Colonic mucosa (tissue), 4 donors: Measurements from ENCODE around the gene HOXD9. TPM values are rescaled to one million over a fixed set of nuclear protein-coding genes. Genes with fewer than 3 reads are reported as not detected.

Source experiments
- DNase-seq: peaks from one replicate; pipeline ENCODE4 v3.0.0-alpha.2; 2020
- H3K27ac ChIP-seq: fragments of 200-600 bp; one replicate; pipeline ENCODE4 v1.8.0; 2021
- H3K27me3 ChIP-seq: fragments of 200-600 bp; one replicate; pipeline ENCODE4 v1.8.0; 2021
- H3K36me3 ChIP-seq: fragments of 200-600 bp; one replicate; pipeline ENCODE4 v1.8.0; 2021
- H3K4me1 ChIP-seq: fragments of 200-600 bp; one replicate; pipeline ENCODE4 v1.8.0; 2021; ENCODE audit warnings: mild to moderate bottlenecking
- H3K4me3 ChIP-seq: fragments of 200-600 bp; one replicate; pipeline ENCODE4 v1.8.0; 2021
- H3K9ac ChIP-seq, 2 donors: one replicate each; pipeline ENCODE4 v1.7.0; 2013; ENCODE audit warnings: control low read depth in 2 of 2, low read depth in 2 of 2, low read length in 2 of 2
- H3K9me3 ChIP-seq: fragments of 200-600 bp; one replicate; pipeline ENCODE4 v1.8.0; 2021
- CTCF ChIP-seq: fragments of 200-600 bp; IDR thresholded peaks from one replicate; pipeline ENCODE4 v1.8.0; 2022; ENCODE audit warnings: antibody characterized with exemption, mild to moderate bottlenecking
- intact Hi-C: fragments of 100-400 bp; cut with DNase I; formaldehyde crosslinking; loops from one replicate; pipeline ENCODE4 v1.14.1; 2022
- total RNA-seq, 2 donors: library from RNA; stranded (reverse); fragmentation: NEBNext Ultra II Directional in 1 of 2; extraction: Animal tissue kit (Norgen Biotek cat#: 25700) in 1 of 2; gene quantifications; one replicate each; pipeline ENCODE4 v1.2.1, GENCODE V29; 2021
- donor health status: healthy.
- donor health status: DM: no; HTN: no; CAD: no.
- donor health status: DM: no; HTN: no; CAD: no.

The HOXD9 gene
- total RNA-seq, 2 donors from 2014 or later: 0.86 to 1.7 TPM

GRCh38 chr2:176124947-176125771 is 2.6 kb downstream of the HOXD9 start:
- Histone ChIP-seq H3K4me1 (no peaks in the 10 kb centered on the region), H3K36me3 (no peaks in the 10 kb centered on the region), H3K27me3 (peaks cover 75% of the 10 kb centered on the region), H3K27ac (no peak overlapping the region), H3K4me3 (no peak overlapping the region), H3K9me3 (no peaks in the 10 kb centered on the region), H3K9ac (no peak overlapping the region)
- no peak for DNase-seq
- TF ChIP-seq CTCF: no peak
- intact Hi-C loops: loop anchor here (5.0 to 10.0 kb wide), 3 partner anchors 512 to 1020 kb away; no protein-coding TSS in a partner anchor

GRCh38 chr2:176125772-176126054 is 3.2 kb downstream of the HOXD9 start:
- H3K27ac ChIP-seq: no peak overlapping the region
- no peak overlapping the region for H3K4me3 ChIP-seq
- H3K9ac ChIP-seq: no peak overlapping the region
- no peak for TF ChIP-seq CTCF
- H3K4me1 ChIP-seq: no peaks in the 10 kb centered on the region
- DNase-seq: no peak
- peaks cover 74% of the 10 kb centered on the region for H3K27me3 ChIP-seq
- H3K9me3 ChIP-seq: no peaks in the 10 kb centered on the region
- H3K36me3 ChIP-seq: no peaks in the 10 kb centered on the region
- intact Hi-C loops: loop anchor here (5.0 to 10.0 kb wide), 3 partner anchors 512 to 1019 kb away; no protein-coding TSS in a partner anchor

GRCh38 chr2:176126929-176127773 is 4.6 kb downstream of the HOXD9 start:
- Histone ChIP-seq H3K36me3 (no peaks in the 10 kb centered on the region), H3K27me3 (peaks cover 63% of the 10 kb centered on the region), H3K9me3 (no peaks in the 10 kb centered on the region), H3K4me1 (no peaks in the 10 kb centered on the region), H3K27ac (no peak overlapping the region), H3K9ac (no peak overlapping the region), H3K4me3 (no peak overlapping the region)
- peak; percentile 78 for DNase-seq
- intact Hi-C loops: loop anchor here (5.0 to 10.0 kb wide), 3 partner anchors 510 to 1018 kb away; no protein-coding TSS in a partner anchor
- peak; percentile 89 for TF ChIP-seq CTCF

- intact Hi-C loops: loop anchor here (5.0 to 10.0 kb wide), 3 partner anchors 510 to 1017 kb away; no protein-coding TSS in a partner anchor
- TF ChIP-seq CTCF: no peak
- Histone ChIP-seq H3K9ac (no peak overlapping the region), H3K36me3 (no peaks in the 10 kb centered on the region), H3K27me3 (peaks cover 57% of the 10 kb centered on the region), H3K9me3 (no peaks in the 10 kb centered on the region), H3K27ac (no peak overlapping the region), H3K4me3 (no peak overlapping the region), H3K4me1 (no peaks in the 10 kb centered on the region)
- DNase-seq: no peak
Measured at GRCh38 chr2:176127774-176128072, 5.2 kb downstream of the HOXD9 start.

GRCh38 chr2:176128172-176128981 is 5.9 kb downstream of the HOXD9 start:
- H3K4me1 ChIP-seq: no peaks in the 10 kb centered on the region
- intact Hi-C loops: loop anchor here (5.0 to 10.0 kb wide), 3 partner anchors 509 to 1016 kb away; no protein-coding TSS in a partner anchor
- no peak for DNase-seq
- H3K4me3 ChIP-seq: peak overlapping the region; percentile 41
- no peaks in the 10 kb centered on the region for H3K36me3 ChIP-seq
- peaks cover 51% of the 10 kb centered on the region for H3K27me3 ChIP-seq
- H3K9ac ChIP-seq: peak overlapping the region; percentile 32 to 67
- no peaks in the 10 kb centered on the region for H3K9me3 ChIP-seq
- no peak for TF ChIP-seq CTCF
- peak overlapping the region; percentile 75 for H3K27ac ChIP-seq
